Left hindlimb (tissue), 1 donor: ENCODE data around the gene MSTO1.
"Not testable (repeated sequence)": the region's sequence is repeated elsewhere in the genome, so short reads cannot be mapped to it uniquely, and the experiment has no call there.

Experiments
- DNase-seq: peaks from one replicate; pipeline ENCODE4 v3.0.0-alpha.2; 2018

MSTO1 gene

DNA sequence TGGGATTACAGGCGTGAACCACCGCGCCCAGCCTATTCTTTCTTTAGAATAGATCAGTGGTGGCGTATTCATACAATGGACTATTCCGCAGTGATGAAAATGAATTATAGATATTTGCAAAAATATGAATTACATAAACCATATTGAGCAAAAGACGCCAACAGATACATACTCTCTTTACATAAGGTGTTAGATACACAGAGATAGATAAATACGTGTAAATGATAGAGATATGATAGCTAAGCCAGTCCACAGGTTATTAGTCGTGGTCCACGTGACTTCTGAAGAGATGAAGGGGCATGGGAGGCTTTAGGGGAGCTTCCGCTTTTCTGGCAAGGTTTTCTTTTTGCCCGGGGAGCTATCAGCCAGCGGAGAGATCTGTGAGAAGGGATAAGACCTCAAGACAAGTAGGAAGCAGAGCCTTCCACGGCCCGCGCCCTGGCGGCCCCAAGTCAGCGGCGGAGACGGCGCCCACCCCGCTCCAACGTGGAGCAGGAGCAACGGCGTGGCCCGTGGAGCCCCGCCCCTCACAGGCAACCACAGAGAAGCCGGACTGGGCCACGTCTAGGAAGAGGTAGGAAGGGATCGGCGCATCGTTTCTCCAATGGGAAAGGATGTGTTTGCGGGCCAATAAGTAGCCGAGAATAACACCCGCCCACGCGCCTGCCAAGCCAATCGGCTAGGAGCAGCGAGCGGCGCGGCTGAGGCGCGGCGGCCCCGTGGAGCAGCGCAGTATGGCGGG lies at the start of gene MSTO1:
TSS of gene MSTO1 (plus strand) at position 704 of the 742 bp plus-strand sequence. CDS start at position 735, 31 bp downstream.
- peak; percentile 96 for DNase-seq

DNA sequence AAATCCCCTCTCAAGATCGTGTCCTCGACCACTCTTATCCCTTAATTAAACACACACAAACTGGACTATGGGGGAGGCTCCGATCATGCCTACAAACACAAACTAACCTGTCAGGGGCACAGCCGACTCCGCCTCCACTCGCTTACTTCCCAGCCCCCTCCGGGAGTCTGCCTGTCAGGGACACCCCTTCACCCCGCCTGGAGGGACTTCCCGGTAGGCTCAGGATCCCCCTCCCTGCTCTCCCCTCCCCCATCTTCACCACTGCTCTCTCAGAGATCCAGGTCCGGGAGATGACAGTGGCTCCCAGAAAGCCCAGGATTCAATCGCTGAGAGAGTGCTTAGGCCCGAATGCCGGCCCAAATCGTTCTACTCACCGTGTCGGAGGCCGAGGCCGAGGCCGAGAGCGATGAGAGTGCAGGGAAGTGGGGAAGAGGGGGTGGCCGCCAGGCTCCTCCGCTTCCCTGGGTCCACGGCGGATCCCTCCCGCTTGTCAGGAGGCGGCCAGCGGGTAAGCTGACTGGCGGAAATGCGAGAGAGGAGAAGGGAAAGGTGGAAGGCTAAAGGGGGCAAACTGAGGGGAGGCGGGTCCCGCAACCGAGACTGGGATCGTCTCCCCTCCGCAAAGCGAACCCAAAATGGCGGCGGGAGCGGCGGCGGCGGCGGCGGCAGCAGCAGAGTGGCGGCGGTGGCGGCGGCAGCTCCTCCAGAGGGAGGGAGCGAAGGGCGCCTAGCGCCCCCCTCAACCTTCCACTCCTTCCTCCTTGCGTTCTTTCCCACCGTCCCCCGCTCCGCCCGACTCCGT lies 48.0 kb upstream of the MSTO1 start:
- not testable (repeated sequence) for DNase-seq

DNA sequence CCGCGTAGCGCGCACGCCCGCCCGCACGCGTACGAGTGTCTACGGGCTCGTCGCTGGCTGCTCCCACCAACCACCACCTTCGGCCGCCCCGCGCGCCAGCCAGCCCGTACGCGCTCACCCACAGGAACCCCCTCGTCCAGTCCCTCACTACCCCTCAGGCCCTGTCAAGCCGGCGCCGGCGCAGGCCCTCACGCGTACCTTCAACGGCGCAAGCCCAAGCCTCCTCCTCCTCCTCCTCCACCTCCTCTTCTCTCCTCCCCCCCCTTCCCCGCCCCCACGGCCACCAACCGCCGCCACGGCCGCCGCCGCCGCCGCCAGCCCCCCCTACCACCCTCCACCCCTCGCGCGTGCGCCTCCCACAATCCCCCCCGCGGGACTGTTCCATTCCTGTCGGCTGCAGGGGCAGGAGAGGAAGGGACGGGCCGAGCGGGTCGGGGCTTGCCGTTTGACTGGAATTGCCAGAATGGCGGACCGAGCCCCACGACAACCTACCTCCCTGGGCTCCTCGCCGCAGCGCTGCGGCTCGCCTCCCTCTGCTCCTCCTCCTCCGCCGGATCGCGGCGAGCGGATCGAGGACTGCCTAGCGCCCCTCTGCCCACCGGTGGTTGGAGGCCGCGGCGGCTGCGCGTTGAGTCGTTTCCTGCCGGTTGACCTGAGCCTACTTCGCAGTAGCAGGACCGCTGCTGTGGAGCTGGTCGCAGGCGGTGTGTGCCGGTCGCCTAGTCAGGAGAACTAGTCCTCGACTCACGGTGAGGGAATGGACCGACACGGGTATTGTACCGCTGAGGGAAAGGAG lies 47.2 kb upstream of the MSTO1 start, which contains the start of gene ASH1L:
TSS of gene ASH1L (minus strand) at position 223 of the 796 bp plus-strand sequence. CDS start 41,284 bp downstream, outside the sequence.
- peak; percentile 97 for DNase-seq

DNA sequence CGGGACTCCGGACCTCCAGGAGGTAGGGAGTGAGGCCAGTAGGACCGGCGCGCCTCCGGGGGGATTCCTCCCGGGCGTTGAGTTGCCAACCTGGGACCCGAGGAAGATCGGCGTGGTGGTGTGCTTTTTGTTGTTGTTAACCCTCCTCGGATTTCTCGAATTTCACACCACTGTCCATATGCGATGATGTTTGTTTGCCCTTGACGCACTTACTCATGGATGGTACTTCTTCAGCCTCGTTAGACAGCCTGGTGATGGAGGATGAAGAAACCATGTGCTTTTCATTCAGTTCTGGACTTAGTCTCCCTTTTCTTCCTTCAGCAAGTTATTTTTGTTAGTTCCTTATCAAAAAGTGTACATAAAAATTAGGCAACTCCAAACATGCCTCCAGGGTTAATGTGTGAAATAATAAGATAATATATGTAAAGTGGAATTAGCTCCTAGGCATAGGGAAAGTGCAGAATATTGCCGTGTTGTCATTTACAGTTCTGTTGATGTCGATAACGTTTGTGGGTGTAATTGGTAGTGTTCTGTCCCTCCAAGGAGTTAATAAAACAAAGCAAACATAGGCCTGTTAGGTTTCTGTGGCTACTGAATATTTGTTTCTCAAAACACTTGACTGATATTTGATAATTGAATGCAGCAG lies 46.5 kb upstream of the MSTO1 start:
- DNase-seq = not testable (repeated sequence)

DNA sequence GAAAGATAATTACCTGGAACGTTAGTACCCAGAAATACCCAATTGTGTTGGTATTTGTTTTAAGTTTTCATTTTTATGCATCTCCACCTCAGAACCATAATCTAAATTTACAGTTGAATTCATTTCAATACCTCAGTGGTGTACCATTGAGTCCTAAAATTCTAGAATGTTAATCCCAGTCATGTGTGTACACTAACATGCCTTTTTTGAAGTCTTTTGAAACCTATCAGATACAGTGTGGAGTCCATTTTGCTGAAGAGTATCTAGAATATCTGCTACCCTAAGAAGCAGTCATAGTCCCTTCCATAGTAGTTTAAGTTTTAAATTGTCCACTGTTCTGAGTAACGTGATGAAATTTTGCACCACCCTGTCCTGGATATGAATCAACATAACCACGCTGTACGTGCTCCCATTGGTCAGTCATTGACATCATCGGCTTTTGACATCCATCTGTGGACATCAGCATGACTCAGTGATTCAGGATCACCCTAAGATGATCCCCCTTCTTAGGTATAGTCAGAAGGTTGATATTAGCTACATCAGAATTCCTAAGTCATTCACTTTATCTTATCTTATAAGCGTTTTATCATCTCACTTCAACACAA lies 39.9 kb upstream of the MSTO1 start:
- DNase-seq = no peak

DNA sequence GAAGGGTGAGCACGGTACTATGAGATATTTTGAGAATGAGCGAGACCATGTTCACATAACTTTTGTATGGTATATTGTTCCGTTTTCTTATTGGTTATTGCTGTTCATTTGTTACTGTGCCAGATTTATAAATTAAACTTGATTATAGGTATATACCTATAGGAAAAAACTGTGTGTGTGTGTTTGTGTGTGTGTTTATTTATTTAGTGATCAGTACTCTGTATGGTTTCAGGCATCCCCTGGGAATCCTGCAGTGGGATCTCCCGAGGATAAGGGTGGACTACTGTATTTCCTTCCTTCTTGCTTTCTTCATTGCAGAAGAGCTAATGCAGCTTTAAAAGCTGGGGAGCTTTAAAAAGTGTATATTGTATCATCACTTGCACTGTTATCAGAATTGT lies 39.4 kb upstream of the MSTO1 start:
- no peak for DNase-seq

DNA sequence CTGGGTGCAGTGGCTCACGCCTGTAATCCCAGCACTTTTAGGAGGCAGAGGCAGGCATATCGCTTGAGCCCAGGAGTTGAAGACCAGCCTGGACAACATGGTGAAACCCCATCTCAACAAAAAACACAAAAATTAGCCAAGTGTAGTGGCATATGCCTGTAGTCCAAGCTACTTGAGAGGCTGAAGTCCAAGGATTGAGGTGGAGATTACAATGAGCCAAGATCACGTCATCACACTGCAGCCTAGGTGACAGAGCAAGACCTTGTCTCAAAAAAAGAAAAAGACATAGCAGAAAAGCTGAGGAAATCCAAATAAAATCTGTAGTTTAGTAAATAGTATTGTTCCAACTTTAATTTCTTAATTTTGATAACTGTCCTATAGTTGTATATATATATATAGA lies 35.9 kb upstream of the MSTO1 start:
- DNase-seq = no peak

DNA sequence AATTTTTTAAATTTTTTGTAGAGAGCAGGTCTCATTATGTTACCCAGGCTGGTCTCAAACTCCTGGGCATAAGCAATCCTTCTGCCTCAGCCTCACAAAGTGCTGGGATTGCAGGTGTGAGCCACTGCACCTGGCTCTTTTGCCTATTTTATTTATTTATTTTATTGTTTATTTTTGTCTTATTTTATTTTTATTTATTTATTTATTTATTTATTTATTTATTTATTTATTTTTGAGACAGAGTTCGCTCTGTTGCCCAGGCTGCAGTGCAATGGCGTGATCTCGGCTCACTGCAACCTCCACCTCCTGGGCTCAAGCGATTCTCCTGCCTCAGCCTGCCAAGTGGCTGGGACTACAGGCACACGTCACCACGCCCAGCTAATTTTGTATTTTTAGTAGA lies 34.4 kb upstream of the MSTO1 start:
- DNase-seq = not testable (repeated sequence)

DNA sequence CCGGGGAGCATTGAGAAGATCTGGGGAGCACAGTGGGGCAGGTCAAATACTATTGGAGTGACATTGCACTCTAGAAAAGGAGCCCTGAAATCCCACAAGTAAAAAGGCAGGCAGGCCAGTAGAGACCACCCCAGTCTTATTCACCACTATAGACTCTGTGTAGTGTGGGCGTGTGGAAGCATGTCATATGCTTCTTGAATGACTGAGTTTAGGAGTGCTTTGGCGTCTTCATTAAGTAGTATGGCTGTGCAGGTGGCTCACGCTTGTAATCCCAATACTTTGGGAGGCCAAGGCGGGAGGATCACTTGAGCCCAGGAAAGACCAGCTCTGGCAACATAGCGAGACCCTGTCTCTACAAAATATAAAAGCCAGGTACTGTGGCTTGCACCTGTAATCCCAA lies 26.2 kb upstream of the MSTO1 start:
- DNase-seq = not testable (repeated sequence)

DNA sequence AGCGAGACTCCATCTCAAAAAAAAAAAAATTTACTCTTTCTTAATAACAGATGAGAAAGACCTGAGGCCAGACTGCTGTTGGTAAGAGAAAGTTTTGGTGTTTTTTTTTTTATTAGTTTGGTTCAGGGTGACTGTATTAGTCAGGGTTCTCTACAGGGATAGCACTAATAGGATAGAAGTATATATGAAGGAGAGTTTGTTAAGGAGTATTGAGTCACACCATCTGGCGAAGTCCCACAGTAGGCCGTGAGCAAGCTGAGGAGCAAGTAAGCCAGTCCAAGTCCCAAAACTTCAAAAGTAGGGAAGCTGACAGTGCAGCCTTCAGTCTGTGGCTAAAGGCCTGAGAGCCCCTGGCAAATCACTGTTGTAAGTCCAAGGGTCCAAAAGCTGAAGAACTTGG lies 20.7 kb upstream of the MSTO1 start:
- not testable (repeated sequence) for DNase-seq

DNA sequence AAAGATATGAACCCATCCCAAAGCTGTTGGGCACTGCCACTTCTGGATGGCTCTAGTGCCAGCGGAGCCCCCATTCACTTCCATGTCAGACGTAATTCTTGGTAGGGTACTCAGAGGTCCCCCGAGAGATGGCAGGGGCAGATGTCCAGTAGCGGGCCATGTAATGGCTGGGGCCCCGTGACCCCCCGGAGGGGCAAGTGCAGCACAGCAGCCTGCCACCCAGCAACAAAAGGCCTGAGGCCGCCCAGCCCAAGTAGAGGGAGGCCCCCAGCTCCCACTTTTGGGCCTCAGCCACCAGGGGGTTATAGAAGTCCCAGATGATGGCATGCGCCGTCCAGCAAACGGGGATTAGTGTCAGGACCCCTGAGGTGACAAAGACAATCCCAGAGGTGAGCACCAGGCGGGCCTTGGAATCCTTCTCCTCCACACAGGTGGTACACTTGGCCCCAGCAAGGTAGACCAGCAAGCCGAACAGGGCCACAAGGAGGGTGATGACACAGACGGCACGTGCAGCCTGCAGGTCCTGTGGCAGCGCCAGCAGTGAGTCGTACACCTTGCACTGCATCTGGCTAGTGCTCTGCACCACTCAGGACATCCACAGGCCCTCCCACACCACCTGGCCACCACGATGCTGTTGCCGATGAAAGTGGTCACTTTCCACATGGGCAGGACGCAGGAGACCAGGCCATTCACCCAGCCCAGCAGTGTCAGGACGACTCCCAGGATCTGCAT lies 19.3 kb upstream of the MSTO1 start:
- DNase-seq = not testable (repeated sequence)

DNA sequence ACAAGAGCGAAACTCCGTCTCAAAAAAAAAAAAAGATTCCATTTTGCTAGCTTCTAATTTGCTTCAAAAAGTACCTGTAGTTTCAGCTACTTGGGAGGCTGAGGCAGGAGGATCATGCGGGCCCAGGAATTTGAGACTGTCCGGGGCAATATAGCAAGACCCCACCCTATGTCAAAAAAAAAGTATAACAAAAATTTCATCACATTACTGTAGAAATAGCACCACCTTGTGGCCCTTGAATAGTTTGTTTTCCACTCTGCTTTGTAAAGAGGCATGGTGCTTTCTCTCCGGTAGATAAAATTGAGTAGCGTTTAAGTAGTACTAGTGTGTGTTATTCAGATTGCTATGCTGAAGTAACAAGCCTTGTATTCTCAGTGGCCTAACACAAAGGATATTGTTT lies 18.2 kb upstream of the MSTO1 start:
- DNase-seq = no peak

DNA sequence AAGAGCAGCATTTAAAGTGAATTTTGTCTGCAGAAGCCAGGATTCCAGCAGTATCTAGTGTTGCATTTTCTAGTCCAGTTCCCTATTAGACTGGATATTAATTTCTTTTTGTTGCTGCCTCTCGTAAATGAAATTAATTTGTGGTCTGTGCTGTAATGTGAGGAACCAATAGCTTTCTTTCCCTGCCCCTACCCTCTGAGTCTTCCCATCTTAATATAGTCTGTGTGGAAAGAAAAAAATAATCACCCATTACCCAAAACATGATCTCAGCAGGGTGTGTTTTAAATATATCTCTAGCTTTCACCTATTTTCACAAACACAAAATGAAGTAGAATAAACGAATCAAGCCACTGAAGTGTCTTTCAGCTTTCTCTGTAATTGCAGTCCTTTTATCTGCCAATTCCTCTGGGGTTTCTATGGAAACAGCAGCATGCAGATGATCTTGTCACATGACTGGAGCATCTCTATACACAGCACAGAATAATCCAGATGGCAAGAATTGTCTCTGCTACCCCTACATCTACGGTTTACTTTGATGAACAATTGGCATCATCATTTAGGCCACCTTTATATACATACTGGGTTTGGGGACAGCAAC lies 14.0 kb upstream of the MSTO1 start:
- not testable (repeated sequence) for DNase-seq

DNA sequence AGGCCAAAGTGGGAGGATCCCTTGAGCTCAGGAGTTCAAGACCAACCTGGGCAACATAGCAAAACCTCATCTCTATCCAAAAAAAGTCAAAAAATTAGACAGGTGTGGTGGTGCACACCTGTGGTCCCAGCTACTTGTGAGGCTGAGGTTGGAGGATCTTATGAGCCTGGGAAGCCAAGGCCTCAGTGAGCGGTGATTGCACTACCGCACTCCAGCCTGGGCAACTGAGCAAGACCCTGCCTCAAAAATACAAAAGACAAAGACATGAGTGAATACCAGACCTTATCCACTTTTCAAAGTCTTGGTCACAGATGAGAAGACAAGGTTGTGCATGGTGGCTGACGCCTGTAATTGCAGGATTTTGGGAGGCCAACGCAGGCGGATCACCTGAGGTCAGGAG lies 13.2 kb upstream of the MSTO1 start:
- no peak for DNase-seq

DNA sequence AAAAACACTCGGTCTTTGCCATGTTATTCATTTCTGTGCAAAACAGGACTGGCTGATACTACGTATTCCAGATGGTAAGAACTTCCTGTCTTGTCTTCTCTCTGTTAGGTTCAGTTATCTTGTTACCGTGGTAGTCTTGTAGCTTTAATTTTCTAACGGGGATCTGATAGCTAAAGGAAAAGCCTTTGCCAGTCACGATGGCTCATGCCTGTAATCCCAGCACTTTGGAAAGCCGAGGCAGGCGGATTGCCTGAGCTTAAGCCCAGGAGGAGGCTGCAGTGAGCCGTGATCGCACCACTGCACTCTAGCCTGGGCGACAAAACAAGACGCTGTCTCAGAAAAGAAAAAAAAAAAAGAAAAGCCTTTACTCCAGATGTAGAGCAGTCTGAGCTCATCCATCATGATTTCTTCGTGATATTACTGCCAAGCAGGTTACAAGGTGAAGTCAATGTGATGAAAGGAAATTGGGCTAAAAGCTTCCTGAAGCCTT lies 11.1 kb upstream of the MSTO1 start:
- no peak for DNase-seq

DNA sequence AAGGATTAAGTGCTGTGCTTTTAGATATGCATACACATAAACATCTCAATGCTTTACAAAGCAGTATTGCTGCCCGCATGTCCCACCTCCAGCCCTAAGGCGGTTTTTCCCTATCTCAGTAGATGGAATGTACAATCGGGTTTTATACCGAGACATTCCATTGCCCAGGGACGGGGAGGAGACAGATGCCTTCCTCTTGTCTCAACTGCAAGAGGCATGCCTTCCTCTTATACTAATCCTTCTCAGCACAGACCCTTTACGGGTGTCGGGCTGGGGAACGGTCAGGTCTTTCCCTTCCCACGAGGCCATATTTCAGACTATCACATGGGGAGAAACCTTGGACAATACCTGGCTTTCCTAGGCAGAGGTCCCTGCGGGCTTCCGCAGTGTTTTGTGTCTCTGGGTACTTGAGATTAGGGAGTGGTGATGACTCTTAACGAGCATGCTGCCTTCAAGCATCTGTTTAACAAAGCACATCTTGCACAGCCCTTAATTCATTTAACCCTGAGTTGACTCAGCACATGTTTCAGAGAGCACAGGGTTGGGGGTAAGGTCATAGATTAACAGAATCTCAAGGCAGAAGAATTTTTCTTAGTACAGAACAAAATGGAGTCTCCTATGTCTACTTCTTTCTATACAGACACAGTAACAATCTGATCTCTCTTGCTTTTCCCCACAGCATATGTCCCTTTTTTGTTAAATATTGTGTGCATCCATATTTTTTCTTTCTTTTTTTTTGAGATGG lies 10.0 kb upstream of the MSTO1 start:
- DNase-seq = not testable (repeated sequence)

DNA sequence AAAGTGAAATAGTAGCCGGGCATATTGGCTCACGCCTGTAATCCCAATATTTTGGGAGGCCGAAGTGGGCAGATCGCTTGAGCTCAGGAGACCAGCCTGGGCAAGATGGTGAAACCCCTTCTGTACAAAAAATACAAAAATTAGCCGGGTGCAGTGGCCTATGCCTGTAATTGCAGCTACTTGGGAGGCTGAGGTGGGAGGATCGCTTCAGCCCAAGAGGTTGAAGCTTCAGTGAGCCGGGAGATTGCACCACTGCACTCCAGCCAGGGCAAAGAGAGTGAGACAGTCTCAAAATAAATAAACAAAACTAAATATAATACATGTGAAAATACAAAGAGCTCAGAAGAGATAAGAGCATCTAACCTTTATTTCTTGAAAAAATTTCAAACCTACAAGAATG lies 2.3 kb upstream of the MSTO1 start:
- DNase-seq = no peak

DNA sequence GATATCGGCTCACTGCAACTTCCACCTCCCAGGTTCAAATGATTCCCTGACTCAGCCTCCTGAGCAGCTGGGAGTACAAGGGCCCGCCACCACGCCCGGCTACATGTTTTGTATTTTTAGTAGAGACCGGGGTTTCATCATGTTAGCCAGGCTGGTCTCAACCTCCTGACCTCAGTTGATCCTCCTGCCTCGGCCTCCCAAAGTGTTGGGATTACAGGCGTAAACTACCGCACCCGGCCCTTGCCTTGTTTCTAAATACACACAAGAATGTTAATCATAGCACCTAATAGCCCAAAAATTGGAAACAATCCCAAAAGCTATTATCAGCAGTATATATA lies 1.2 kb upstream of the MSTO1 start:
- no peak for DNase-seq

DNA sequence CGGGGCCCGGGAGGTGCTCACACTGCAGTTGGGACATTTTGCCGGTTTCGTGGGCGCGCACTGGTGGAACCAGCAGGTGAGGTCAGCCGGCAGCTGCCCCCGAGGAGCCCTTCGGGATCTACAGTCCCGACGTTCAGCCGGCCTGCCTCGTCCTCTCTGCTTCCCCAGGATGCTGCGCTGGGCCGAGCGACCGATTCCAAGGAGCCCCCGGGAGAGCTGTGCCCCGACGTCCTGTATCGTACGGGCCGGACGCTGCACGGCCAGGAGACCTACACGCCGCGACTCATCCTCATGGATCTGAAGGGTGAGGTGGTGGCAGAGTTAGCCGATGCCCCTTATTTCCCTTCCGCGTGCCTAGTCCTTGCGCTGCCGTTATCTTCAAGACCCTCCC lies 234 bp downstream of the MSTO1 start:
- not testable (repeated sequence) for DNase-seq

DNA sequence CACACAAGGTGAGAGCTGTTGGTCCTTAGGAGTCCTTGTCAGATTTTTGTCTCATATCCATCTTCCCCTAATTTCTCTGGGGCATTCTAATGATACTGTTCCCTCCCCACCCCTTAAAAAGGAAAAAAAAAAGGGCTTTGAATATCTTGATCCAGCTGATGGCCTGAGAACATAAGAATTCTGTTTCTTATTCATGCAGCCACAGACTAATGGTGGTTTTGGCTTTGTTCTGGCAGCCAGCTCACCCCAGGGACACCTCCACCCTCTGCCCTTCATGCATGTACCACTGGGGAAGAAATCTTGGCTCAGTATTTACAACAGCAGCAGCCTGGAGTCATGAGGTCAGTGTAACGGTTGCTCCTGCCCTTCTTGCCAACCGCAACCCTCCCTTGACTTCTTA lies 3.2 kb downstream of the MSTO1 start:
- not testable (repeated sequence) for DNase-seq
